ENCODE measurements around the gene IRGC.
A peak's percentile ranks its signal among the peaks of the same experiment; 100 is the strongest.

IRGC gene

GRCh38 chr19:43691755-43692154 is 24.1 kb upstream of the IRGC start:
- no peak for DNase-seq

DNA sequence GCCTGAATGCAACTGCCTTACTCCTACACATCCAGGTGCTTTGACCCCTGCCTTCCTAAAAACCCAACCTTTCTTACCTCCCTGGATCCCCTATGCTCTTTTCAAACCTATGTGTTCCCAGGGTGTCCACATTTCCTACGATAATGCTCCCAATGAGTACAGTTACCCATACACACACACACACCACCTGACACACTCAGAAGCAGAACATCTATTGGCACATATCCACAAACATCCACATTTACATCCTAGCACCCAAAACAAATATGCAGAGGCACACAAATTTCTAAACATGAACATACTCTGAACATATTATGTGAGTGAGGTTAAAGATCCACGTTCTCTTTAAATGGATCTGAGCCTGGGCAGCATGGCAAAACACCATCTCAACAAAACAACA is 23.5 kb upstream of the IRGC start:
- peak in 3 of 4 experiments; percentile 37 to 56 (median 55) for DNase-seq

GRCh38 chr19:43692877-43693276 is 23.0 kb upstream of the IRGC start:
- peak in 3 of 4 experiments; percentile 39 to 90 (median 90) for DNase-seq

DNA sequence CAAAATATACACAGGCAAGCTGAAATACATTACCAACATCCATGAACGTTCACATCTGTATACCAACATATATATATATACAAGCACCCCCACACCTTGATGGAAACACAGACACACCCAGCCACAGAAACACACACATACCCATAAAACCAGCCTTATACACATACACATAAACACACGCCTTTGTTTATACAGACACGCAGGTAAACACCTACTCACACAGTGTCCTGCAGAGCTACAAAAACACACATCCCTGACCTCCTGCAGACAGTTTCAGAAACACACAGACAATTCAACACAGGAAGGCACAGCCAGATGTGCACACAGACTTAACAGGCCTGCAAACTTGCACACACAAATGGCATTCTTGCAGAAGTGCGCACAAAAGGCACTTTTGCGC is 21.3 kb upstream of the IRGC start:
- DNase-seq, result no peak

- DNase-seq, result peak in 2 of 4 experiments; percentile 20 to 30
Observed at GRCh38 chr19:43695985-43696704, 19.7 kb upstream of the IRGC start.

DNA sequence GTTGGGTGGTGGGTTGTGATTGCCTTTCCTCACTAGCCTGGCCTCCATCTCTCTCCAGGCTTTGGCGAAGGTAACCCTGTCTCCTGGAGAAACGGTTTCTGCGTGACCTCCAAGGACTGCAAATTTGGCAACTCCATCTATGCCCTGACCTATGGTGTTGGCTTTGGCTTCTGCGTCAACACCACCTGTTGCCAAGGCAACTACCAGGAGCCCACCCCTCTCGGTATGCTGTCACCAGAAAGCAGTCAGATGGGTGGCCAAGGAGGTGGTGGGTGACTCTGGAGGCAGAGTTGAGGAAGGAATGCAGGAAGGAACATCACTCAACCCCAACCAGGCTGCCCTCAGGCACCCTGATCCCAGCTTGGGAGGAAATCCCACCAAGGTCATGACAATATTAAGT is 18.6 kb upstream of the IRGC start:
- no peak for DNase-seq

DNA sequence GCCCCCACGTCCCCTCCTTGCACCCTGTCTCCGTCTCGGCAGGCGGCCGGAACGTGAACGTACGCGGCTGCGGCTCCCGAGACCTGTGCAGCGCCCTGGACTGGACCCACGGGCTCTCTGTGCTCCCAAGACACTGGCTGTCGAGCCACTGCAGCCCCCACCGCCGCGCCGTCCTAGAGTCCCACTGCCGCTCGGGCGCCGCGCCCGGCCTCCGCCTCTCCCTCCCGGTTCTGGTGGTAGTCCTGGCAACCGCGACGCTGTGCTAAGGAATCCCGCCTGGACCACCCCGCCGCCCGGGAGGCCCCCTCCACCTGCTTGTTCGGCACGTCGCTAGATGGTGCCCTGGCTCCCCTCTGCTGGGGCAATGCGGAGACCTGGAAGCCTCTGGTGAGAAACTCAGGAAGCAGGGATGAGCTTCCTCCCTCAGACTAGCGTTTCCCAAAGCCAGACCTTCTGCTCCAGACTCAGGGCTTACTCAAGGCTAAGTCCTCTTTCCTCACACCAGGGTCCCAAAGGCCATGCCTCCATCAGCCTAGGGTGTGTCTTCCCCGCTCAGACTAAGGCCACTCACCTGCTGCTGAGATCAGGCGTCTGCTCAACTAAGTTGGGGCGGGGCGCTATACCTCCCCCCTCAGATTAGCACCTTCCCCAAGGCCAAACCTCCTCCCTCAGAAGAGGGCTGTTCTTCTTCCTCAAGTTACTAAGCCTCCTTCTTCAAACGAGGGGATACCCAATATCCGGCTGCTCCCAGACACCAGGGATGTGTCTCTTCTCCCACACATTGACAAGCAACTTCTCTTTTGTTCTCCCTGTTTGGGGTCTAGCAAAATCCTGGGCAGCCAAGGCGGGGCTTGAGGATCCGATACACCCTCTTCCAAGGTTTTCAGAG is 16.1 kb upstream of the IRGC start:
- peak; percentile 57 to 75 (median 68) for DNase-seq

GRCh38 chr19:43700395-43701000 is 15.4 kb upstream of the IRGC start:
- DNase-seq, result peak; percentile 75 to 85 (median 82)

DNA sequence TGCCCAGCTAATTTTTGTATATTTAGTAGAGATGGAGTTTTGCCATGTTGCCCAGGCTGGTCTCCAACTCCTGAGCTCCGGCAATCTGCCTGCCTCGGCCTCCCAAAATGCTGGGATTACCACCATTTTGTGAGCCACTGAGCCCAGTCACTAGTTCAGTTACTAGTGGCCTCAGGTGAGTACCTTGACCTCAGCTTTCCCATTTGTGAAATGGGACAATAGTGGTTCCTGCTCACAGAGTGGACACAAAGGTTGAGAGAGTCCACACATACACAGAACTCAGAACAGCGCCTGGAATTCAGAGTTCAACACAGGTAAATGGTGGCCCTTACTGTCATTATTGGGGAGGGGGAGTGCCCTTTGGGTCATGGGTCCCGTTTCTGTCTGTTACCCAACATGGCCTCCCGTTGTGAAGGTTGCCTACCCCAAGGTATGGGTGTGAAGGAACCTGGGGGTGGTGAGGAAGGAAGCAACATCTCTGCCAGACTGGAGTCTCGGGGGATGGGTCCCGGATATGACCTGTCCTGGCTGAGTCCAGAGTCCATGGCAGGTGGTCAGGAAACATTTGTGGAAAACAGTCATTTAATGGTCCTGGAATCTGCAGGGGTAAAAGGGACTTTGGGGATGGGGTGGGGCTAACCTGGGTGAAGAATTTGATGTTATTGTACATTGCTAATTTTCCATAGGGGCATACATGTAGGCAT is 11.7 kb upstream of the IRGC start:
- DNase-seq, result no peak

DNA sequence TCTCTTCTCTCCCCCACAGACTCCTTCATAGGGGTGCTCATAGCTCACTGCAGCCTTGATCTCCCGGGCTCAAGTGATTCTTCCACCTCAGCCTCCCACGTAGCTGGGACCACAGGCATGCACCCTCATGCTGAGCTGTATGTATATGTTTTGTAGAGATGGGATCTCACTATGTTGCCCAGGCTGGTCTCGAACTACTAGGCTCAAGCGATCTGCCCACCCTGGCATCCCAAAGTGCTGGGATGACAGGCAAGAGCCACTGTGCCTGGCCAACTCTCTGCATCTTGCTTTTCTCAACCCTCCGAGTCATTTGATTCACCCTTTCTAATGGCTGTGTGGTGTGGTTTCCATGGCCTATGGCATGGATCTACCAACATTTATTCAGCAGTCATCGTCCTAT is 10.1 kb upstream of the IRGC start:
- no peak for DNase-seq

GRCh38 chr19:43707158-43707712 is 8.6 kb upstream of the IRGC start:
- DNase-seq, result no peak

- no peak for DNase-seq
Observed at GRCh38 chr19:43708716-43709115, 7.2 kb upstream of the IRGC start.

DNA sequence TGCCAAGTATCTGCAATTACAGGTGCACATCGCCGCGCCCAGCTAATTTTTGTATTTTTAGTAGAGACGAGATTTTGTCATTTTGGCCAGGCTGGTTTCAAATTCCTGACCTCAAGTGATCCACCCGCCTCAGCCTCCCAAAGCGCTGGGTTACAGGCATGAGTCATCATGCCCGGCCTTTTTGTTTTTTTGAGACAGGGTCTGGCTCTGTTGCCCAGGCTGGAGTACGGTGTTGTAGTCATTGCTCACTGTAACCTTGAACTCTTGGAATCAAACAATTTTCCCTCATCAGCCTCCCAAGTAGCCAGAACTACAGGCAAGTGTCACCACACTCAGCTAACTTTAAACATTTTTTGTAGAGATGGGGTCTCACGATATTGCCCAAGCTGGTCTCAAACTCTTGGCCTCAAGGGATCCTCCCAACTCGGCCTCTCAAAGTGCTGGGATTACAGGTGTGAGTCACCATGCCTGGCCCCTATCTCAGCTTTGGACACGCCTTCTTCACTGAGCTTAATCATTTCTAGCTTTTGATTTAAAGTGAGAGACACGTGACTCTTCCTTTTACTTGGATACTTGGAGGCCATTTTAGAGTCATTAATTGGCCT is 4.0 kb upstream of the IRGC start:
- no peak for DNase-seq

DNA sequence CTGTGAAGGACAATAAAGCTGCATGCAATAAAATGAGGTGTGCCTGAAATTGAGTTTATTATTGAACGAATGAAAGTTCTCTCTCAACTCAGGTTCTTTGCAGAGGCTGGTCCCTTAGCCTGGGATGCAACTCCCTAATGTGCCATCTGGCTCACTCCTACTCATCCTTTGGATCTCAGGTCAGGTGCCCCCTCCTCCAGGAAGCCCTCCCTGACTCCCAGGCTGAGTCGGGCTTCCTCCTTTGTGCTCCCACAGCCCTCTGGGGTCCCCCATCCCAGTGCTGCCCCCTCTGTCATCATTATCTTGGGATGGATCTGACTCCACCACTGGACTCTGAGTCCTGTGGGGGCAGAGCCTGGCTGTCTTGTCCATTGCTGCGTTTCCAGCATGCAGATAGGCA is 2.7 kb upstream of the IRGC start:
- DNase-seq, result no peak

DNA sequence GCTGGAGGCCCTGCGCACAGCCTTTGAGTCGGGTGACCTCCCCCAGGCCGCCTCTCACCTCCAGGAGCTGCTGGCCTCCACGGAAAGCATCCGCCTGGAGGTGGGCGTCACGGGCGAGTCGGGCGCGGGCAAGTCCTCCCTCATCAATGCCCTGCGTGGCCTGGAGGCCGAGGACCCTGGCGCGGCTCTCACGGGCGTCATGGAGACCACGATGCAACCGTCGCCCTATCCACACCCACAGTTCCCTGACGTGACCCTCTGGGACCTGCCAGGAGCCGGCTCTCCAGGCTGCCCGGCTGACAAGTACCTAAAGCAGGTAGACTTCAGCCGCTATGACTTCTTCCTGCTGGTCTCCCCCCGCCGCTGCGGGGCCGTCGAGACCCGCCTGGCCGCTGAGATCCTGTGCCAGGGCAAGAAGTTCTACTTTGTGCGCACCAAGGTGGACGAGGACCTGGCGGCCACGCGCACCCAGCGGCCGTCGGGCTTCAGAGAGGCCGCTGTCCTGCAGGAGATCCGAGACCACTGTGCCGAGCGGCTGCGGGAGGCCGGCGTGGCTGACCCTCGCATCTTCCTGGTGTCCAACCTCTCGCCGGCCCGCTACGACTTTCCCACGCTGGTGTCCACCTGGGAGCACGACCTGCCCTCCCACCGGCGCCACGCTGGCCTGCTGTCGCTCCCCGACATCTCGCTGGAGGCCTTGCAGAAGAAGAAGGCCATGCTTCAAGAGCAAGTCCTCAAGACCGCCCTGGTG is 2.9 kb downstream of the IRGC start:
- no peak for DNase-seq

- no peak for DNase-seq
Observed at GRCh38 chr19:43719378-43719868, 3.5 kb downstream of the IRGC start.

DNA sequence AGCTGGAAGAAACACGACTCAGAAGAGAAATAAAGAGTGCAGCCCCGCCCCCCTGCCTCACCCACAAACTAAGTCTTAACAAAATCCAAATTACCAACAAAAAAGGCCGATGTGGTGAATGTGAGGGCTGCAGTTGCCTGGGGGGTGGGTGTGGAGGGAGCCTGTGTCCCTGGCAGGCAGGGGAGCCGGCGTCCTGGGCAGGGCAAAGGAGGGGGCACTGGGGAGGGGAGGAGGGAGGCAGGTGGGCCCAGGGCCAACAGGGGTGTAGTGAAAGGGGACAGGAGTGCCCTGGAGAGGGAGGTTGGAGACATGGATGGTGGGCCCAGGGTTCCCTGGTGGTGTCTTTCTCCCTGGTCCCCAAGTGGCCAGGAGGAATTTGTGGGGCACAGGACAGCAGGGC is 4.0 kb downstream of the IRGC start:
- DNase-seq, result no peak

DNA sequence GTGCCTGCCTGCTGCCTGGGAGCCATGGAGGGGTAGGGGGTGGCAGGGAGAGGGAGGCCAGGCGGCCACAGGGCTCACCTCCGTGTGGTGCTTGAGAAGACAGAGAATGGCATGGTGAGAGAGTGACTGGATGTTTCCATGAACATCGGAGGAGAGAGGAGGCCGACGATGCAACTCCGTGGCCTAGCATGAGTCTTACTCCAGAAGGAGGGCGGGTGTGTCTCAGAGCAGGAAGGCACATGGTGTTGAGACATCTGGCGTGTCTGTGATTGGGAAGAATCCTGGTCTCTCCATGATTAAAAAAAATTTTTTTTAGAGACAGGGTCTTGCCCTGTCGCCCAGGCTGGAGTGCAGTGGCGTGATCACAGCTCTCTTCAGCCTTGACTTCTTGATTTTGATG is 5.1 kb downstream of the IRGC start:
- peak; percentile 20 to 61 (median 50) for DNase-seq

DNA sequence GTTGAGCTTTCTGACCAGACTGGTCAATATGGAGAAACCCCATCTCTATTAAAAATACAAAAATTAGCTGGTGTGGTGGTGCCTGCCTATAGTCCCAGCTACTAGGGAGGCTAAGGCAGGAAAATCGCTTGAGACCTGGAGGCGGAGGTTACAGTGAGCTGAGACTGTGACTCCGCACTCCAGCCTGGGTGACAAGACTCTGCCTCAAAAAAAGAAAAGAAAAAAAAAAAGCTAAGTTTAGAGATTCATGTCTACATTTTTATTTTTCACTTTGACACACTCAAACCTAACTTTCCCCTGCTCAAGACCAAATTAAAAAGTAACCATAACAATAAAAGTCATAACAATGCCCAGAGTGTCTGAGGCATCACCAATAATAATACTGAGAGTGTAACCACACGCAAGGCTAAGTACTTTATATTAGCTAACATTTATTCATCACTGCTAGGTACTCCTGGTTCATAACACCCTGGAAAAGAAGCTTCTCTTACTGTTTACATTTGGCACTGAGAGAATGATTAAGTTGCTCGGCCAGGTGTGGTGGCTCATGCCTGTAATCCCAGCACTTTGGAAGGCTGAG is 5.7 kb downstream of the IRGC start:
- no peak for DNase-seq

- peak; percentile 30 to 63 (median 54) for DNase-seq
Observed at GRCh38 chr19:43723588-43723987, 7.7 kb downstream of the IRGC start.

DNA sequence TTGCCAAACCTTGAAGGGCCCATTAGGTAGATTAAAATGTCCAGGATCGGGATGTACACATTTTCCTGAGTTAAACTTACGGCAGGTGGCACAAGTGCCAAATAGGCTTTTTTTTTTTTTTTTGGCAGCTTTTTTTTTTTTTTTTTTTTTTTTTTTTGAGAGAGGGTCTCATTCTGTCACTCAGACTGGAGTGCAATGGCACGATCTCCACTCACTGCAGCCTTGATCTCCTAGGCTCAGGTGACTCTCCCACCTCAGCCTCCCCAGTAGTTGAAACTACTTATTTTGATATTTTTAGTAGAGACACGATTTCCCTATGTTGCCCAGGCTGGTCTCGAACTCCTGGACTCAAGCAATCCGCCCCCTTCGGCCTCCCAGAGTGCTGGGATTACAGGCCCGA is 9.0 kb downstream of the IRGC start:
- DNase-seq, result no peak

All from suppressor macrophage (primary cell).